Ovary (tissue), 3 donors: ENCODE results near the gene TMEM54.

Experiments
- CTCF ChIP-seq, 3 donors: fragments of 450-650 bp in 2 of 3; fragments of 200-600 bp in 1 of 3; IDR thresholded peaks; one replicate each; pipeline versions ENCODE4 v1.5.1 to v1.8.0; 2016 to 2022; ENCODE audit warnings: antibody characterized with exemption in 3 of 3, mild to moderate bottlenecking in 1 of 3
- EP300 ChIP-seq: sonication (generic); formaldehyde crosslinking; IDR thresholded peaks from one replicate; pipeline ENCODE4 v1.6.1; 2017; ENCODE audit warnings: antibody characterized with exemption
- POLR2A ChIP-seq: fragments of 450-650 bp; IDR thresholded peaks from one replicate; pipeline ENCODE4 v1.6.1; 2017; ENCODE audit warnings: antibody characterized with exemption, mild to moderate bottlenecking, moderate library complexity
- donor health status: DM: no; HTN: no; CAD: no.

GRCh38 chr1:32919811-32920733 lies 18.9 kb upstream of the TMEM54 start:
- TF ChIP-seq CTCF (IDR thresholded peaks at IDR 0.05) (no peak), EP300 (no peak), POLR2A (no peak)
